GM19372 (cell line): ENCODE results near the gene TRIM44.

ENCODE experiments used
- ATAC-seq: cut with Tn5 transposase; IDR thresholded peaks from one replicate; pipeline ENCODE4 v1.9.1; 2021; ENCODE audit warnings: mild to moderate bottlenecking, low read depth, moderate library complexity; ENCODE audit not compliant: unreplicated experiment

The TRIM44 gene

GRCh38 chr11:35785287-35786167, 123.0 kb downstream of the TRIM44 start:
- no peak for ATAC-seq

DNA sequence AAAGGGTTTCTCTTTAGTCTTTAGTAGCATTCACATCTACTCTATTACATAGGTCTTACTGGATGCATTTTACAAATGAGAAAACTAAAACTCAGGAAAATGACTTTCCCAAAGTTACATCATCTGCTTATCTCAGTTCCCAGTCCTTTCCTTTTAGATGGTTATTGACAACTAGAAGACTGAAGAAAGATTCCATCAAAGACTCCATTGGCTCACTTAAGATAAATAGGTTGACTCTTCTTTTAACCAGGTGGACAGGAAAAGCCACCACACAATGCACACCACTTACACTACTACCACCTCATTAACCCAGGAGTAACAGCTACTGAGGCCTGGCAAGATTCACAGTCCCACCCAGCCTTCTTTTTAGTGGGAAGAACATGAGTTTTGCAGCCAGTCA, 123.6 kb downstream of the TRIM44 start:
- ATAC-seq = no peak

DNA sequence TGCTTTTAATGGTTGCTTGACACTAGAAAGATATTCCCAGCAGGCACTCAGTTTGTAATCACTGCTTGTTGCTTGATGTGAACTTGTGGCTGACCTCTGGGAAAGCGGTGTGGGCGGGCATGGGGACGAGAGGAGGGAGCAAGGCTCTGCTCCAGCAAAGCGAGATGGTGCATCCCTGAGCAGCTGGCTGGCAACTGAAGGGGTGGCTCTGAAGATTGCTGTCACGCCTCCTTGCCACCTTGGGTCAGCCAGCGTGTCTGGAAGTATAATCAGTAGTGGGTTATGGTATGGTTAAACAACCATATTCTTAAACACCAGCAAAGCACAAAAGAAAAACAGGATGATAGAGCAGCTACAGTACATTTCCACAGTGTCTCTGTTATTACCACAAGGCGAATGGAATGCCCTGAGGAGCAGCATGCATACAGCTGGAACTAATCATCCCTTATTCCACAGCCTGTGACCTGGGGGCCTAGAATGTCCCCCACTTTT, 124.5 kb downstream of the TRIM44 start:
- ATAC-seq = no peak

- ATAC-seq = no peak
Observed at GRCh38 chr11:35787626-35788025, 125.1 kb downstream of the TRIM44 start.

DNA sequence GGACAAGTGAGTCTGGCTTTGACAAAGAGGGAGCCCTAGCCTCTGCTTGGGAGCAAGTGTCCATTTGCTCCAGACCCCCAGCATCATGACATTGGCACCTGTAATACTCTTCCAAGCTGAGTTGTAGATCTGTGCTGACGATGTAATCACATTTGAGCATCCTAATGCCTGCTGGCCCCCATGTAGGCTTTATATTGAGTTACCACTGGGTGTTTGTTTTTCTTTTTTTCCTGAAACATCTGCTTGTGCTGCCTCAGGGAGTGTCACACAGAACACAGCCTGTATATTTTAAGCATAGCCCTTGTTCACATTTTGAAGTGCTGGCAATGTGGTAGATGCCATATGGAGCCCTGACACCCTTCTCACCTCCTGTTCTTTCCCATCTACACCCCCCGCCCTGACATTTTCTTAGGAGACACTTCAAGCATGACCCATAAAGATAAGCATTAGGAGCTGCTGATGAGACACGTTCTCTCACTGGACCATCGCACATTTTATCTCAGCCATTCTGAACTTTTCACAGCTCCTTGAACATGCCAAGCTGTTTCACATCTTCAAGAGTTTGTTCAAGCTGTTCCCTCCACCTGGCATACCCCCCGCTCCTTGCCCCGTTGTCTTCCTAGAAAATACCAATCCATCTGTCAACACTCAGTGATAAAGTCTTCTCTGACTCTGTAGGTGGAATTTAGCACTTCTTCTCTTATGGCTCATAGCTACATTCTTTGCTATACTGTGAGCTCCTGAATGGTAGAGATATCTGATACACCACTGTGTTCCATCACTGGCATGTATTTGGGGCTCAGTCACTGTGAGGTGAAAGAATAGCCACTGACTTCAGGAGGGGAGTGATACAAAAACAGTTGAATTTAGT, 128.7 kb downstream of the TRIM44 start:
- ATAC-seq = no peak

- no peak for ATAC-seq
Observed at GRCh38 chr11:35792148-35792845, 129.7 kb downstream of the TRIM44 start.

DNA sequence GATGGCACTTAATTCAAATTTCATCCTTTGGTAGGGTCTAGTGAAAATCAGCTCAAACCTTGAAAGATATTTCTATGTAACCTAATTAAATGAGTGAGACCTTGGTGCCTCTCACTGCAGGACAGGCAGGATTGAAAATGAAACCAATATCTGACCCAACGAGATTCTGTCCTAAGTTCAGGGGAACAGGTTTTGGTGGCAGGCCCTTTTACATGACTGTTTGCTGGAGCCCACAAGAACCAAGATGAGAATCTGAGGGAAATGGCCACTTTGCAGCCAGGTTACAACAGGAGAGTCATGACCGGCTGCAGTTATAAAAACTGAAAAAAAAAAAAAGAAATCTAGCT, 130.2 kb downstream of the TRIM44 start:
- no peak for ATAC-seq

GRCh38 chr11:35794333-35794732, 131.8 kb downstream of the TRIM44 start:
- no peak for ATAC-seq

- no peak for ATAC-seq
Observed at GRCh38 chr11:35794850-35795249, 132.3 kb downstream of the TRIM44 start.

DNA sequence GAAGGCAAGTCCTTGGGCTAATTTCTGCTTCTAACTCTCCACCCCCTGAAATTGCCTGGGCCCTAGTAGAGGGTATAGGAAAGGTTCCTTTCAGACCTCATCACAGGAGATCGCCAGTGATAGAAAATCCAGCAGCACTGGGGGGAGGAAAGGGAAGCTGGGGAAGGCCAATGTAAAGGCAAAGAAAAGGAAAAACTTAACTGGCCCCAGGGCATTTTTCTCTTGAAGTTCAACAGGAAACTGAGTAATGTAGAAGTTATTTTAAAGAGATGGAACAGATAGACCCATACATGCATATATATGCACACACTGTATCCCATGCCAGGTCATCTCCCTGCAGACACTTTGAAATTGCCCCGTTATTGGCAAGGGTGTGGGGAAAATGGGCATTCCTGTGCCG, 134.0 kb downstream of the TRIM44 start:
- no peak for ATAC-seq

DNA sequence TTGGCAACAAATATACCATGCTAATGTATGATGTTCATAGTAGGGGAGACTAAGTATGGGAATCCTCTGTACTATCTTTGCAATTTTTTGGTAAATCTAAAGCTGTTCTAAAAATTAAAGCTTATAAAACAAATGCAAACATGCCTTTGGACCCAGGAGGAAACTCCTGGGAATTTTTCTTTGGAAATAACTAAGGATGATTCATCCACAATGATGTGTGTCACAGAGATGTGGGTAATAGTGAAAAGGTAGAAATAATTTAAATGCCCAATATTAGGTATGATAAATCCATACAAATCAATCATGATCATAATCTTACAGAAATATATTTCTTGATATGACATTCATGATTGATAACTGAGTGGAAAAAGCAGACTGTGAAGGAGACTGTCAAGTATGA, 135.8 kb downstream of the TRIM44 start:
- no peak for ATAC-seq

- no peak for ATAC-seq
Observed at GRCh38 chr11:35798983-35799382, 136.4 kb downstream of the TRIM44 start.

- no peak for ATAC-seq
Observed at GRCh38 chr11:35799655-35800054, 137.1 kb downstream of the TRIM44 start.

- ATAC-seq = no peak
Observed at GRCh38 chr11:35800970-35801953, 138.7 kb downstream of the TRIM44 start.

GRCh38 chr11:35802221-35802620, 139.6 kb downstream of the TRIM44 start:
- ATAC-seq = no peak

- no peak for ATAC-seq
Observed at GRCh38 chr11:35802672-35803071, 140.1 kb downstream of the TRIM44 start.

DNA sequence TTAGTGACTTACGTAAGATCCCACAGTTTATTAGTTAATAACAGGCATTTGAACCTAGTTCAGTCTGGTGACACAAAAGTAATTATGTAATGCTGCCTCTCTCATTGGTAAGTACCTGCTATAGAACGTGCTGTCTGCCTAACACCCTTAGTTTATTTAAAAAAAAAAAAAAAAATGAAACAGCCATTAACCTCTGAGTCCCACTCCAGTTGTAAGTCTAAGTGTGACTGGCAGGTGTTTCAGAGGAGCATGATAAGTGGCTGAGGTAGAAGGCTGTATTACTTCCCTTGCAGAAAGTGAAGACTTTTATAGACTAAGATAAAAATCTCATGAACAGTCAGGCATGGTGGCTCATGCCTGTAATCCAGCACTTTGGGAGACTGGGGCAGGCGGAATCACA, 140.5 kb downstream of the TRIM44 start:
- no peak for ATAC-seq

DNA sequence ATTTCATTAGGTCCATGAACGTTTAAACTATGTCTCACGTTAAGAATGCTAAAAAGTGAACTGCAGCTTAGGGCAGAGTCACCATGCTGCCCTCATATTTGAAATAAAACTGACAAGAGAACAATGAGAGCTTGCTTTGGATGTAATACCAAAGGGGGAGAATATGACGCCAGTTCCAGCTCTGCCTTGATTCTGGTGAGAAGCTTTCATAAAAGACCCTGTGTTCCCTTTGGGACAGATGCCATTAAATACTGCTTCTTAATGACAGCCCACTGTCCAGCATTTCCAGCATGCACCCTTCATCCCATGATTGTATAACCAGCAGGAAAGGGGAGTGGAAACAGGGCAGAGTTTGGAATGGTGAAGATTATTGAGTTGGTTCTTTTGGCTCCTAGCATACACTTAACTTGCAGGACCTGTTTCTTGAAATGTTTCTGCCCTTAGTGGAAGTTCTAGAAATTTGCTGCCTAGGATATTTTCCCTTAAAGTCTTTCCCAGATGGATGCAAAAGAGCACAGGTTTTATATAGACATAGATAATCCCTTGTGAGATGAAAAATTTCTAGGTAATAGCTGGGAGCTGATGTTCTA, 142.0 kb downstream of the TRIM44 start:
- no peak for ATAC-seq

DNA sequence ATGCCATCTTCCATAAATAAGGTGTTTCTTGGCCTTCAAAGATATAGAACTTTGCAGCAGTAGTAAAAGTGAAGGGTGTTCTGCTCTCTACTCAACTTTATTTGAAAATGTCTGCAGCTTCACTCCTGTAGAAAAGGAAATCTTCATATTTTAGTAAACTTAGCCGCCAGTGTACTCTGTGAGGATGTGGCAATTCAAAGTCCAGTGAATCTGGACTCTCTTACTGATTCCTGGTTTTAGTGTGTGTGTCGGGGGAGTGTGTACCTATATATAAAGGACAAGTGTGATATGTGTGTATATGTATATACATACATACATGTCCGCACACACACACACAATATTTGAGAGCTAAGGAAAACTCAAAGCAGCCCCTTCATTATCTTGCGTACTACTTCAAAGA, 147.0 kb downstream of the TRIM44 start:
- ATAC-seq = no peak
